NCI-H748 treated with DMSO at 0.1 percent for 48 hours (cell line): ENCODE data around the gene MERTK.
"Not testable (repeated sequence)": the region's sequence is repeated elsewhere in the genome, so short reads cannot be mapped to it uniquely, and the experiment has no call there.

Experiments
- DNase-seq: peaks from one replicate; lab custom pipeline; 2025; lab: John Stamatoyannopoulos, UW

Gene MERTK

DNA sequence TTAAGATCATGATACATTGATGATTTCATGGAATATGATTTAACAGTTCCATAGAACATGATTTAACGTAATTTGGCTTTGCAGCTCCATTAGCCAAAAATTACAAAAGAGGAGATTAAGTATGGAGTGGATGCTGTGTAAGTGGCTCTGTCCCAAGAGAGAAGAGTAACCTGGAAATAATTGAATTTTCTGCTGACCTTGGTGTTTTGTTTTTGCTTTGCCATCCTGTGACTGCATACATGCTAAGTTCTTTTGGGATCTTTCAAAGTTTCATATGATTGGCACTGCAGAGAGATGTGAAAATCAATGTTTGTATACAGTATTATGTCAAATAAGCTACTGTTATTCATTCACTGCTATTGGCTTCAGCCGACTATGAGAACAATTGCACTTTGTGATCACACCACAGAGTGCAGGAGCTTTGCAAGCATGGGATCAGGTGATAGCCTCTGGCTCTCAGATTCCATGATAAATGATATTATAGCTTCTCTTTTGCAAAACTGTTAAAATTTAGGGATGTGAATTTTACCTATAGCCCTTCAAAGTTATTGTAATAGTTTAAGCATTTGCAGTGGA is 110.6 kb downstream of the MERTK start:
- no peak for DNase-seq

DNA sequence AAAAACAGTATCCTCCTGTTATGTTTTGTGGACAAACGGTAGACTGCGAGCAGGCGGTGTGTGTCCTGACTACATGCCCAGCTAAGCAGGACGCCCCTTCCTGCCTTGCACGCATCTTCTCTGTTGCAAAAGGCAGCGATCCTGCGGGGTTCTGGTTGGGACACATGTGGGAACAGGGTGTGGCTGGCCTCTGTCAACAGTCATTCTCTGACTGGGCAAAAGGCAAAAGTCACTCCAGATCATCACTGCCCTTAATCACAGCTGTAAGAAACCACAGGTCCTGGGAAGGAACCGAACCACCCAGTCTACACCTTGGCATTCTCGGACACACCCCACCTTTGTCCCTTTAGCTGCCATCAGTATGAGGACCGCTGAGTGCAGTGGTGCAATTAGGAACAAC is 112.3 kb downstream of the MERTK start:
- DNase-seq = no peak

- DNase-seq = no peak
These were observed 114.1 kb downstream of the MERTK start for GRCh38 chr2:112012556-112012955.

DNA sequence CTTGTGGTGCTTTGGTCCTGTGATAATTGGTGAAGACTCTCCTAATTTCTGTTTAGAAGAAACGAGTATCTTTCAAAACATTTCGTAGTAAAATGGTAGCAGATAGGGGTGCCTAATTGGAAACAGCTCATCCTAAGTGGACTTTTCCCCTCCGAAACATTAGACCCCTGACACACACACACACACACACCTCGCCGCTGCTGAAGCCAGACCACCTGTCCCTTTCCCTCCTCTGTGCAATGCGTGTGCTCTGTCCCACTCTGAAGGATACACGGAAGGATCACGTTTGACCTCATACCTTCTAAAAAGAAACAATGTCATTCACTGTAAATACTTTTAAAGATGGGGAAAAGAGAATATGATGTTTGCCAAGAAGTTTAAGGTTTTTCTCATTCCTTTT is 120.4 kb downstream of the MERTK start:
- DNase-seq = no peak

GRCh38 chr2:112019569-112019982 is 121.2 kb downstream of the MERTK start:
- DNase-seq = no peak

GRCh38 chr2:112020561-112020960 is 122.2 kb downstream of the MERTK start:
- DNase-seq = no peak

DNA sequence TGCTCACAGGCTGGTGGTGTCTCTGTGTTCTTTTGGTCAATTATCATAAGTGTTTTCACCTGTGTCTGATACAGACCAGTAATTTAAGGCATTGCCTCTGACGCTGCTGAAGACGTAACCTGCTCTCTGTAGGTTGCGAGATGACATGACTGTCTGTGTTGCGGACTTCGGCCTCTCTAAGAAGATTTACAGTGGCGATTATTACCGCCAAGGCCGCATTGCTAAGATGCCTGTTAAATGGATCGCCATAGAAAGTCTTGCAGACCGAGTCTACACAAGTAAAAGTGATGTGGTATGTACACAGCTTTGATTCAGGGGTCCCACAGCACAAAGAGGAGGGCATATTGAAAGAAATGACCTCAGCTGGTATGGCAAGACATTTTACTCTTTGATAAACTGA is 122.9 kb downstream of the MERTK start:
- DNase-seq = no peak

DNA sequence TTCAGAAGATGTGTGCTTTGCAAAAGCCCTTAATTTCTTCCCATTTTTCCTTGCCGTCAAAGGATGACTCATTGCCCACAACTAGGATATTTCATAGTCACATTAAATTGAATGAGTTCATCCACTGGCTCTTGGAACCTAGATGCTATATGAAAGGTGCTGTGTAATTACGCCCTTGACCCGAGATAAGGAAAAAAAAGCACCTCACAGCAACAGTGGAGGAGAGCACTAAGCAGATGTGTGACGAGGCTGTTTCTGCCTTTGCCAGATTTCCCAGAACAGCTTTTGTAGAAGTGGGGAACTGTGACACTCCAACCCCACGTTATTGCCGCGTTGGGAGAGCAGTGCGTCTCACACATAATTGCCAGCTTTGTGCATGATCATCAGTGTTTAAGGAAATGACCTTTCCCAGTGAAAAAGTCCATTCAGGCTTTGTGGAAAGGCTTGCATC is 123.4 kb downstream of the MERTK start:
- DNase-seq = no peak

GRCh38 chr2:112023707-112024106 is 125.3 kb downstream of the MERTK start:
- DNase-seq = no peak

DNA sequence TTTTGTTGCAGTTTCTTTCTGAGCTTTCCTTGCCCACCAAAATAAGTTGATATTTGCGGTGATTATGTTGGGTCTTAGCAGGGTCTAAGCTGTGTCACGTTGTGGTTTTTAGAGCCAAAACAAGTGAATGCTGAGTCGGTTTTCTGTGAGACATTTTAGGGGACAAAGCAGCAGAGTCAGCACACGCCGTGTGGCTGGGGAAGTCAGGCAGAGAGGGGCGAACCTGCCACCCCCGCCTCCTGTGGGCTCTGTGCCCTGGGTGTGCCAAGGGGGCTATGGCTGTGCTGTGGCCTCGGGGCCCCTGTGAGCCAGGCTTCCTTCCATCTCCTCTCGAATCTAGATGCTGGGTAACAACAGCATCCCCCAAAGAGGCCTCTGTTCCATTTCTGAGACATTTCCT is 125.8 kb downstream of the MERTK start:
- no peak for DNase-seq

DNA sequence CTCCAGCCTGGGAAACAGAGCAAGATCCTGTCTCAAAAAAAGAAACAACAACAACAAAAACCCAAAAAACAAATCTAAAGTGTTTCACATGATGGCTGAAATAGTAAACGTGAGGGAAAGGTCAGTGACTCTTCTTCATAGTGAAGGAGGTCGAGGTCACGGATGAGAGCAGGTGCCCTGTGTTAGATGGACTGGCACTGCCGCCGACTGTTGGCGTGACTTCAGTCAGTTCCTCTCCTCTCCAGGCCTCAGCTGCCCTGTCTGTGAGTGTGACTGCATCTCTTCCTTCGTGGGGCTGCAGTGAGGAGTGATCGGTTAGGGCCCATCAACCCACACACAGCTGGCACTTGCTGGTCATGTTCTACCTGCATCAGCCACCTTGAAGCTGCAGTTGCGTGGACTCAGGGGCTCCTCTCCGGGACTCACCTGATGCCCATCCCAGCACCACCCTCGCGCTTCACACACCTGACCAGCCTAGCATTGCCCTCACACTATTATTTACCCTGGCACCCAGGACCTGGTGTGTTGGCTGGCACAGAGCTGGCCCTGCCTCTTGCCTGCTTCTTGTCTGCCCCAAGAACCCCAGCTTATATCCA is 126.6 kb downstream of the MERTK start:
- DNase-seq = no peak

DNA sequence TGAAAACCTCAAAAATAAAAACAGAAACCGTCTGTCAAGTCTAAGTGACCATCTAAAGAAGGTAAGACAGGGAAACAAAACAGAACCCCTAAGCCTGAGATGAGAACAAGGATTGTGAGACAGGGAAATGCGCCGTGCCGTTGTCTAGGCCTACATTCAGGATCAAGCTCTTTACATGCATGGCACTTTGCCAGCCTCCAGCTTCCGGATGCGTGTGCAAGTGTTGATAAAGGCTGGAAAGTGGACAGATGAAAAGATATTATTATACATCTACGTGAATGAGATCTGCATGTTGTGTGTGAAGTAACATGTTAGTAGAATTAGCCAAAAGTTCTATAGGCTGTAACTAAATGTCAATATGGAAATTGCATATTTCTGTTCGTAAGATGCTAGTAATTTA is 128.1 kb downstream of the MERTK start:
- no peak for DNase-seq

- DNase-seq = no peak
These were observed 129.4 kb downstream of the MERTK start for GRCh38 chr2:112027767-112028166.

DNA sequence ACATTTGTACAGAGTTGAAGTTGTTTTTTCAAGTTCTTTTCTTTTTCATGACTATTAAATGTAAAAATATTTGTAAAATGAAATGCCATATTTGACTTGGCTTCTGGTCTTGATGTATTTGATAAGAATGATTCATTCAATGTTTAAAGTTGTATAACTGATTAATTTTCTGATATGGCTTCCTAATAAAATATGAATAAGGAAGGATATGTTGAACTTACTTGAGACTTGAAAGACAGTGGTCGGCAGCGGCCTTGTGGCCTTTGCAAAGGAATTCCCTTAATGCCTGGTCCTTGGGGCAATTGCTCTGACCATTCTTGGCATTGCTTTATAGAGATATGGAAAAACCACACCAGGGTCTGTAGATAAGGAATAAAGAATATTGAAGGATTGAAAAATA is 130.8 kb downstream of the MERTK start:
- DNase-seq = no peak

DNA sequence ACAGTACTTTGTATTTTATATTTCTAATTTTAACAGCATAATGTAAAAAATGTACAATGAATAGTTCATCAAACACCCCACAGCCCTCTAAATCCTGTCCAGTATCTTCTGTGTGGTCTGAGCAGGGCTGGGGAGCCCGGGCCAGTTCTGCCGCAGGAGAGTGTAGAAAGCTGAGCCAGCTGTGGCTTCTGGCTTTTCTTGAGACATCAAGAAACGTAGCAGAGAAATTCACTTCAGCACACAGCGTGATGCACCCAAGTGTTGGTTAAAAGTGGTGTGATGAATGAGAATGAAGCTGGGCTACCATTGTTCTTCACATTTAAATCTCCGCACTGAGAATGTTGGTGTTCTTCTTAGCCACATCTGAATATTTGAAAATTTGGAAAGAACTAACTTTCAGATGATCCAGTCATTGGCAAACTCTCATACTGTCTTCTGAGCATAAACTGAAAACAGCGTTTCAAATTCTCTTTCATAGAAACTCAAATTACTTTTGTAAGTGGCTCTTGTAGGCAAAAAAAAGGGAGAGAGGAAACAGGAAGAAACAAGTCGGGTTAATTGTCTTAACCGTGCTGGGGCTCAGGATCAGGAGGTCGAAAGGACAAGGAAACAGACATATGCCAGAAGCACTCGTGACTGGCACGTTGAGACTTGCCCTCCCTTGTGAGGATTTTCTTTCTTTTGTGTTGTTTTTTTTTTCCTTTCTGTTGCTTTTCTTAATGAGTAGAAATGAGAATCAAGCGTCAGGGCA is 133.2 kb downstream of the MERTK start:
- DNase-seq = no peak

GRCh38 chr2:112032224-112032586 is 133.8 kb downstream of the MERTK start:
- DNase-seq = no peak

DNA sequence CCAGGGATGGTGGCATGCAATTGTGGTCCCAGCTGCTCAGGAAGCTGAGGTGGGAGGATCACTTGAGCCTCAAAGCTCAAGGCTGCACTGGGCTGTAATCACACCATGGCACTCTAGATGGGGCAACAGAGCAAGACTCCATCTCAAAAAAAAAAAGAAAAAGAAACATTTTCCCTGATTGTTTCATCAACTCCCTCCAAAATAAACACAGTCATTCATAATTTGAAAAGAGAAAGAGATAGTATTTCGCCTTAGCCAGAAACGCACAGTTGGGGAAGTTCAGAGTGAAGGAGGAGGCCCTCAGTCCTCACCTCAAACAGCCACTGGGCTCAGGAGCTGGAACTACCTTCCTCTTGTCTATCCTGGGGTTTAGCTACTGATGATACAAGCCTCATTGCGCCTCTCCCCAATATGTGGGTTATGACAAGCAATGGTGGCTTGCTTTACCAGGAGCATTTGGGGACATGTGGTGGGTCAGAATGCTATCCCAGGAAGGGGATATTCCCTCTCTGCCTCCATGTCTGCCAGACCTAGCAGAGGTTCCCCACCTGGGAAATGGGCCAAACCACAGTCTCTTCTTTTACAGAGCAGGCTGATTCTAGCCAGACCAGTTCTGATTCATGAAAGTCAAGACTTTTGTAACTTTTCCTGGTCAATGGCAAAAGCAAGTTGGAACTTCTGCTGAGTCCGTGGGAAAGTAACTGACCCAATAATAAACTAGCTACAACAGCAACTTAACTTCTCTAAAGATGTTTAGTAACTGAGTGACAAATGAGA is 134.5 kb downstream of the MERTK start:
- DNase-seq = no peak

DNA sequence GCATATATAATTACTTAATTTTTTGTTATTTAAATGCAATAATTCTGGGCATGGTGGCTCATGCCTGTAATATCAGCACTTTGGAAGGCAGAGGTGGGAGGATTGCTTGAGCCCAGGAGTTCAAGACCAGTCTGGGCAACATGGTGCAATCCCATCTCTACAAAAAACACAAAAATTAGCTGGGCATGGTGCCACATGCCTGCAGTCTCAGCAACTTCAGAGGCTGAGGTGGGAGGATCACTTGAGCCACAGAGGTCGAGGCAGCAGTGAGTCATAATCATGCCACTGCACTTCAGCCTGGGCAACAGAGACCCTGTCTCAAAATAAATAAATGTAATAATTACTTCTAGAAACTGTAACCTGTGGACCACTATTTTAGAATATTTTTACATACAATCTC is 135.2 kb downstream of the MERTK start:
- DNase-seq = no peak

- no peak for DNase-seq
These were observed 136.5 kb downstream of the MERTK start for GRCh38 chr2:112034924-112035323.

GRCh38 chr2:112035786-112036185 is 137.4 kb downstream of the MERTK start:
- DNase-seq = no peak

GRCh38 chr2:112039556-112039955 is 141.1 kb downstream of the MERTK start:
- DNase-seq = not testable (repeated sequence)

DNA sequence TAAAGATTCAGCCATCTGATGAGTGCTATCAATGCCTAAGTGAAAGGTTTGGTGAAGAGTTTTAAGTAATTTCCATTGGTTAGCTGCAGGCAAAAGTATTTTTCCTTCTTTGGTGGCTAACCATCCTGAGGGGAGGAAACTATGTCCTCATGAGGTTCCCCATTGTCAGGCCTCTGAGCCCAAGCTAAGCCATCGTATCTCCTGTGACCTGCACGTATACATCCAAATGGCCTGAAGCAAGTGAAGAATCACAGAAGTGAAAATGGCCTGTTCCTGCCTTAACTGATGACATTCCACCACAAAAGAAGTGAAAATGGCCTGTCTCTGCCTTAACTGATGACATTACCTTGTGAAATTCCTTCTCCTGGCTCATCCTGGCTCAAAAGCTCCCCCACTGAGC is 141.7 kb downstream of the MERTK start:
- DNase-seq = not testable (repeated sequence)

DNA sequence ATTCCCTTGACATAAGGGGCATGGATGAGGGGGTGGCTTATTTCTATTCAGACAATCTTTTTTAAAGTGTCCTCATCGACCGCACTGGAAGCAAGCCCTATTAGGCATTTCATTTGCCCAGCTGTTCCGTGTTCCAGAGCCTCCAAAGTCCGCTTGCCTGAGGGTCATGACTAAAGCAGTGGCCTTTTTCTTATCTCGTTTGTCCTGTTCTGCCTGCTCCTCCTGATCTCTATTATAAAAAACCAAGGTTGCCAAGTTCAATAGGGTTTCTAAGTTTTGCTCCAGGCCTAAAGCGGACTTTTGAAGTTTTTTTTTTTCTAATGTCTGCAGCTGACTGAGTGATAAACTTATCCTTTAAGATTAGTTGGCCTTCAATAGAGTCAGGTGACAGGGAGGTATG is 143.1 kb downstream of the MERTK start:
- not testable (repeated sequence) for DNase-seq
